RPMI7951 (cell line): ENCODE data around the gene DENND2A. TPM values are rescaled to one million over a fixed set of nuclear protein-coding genes. Genes with fewer than 3 reads are reported as not detected.
"Not testable (repeated sequence)": the region's sequence is repeated elsewhere in the genome, so short reads cannot be mapped to it uniquely, and the experiment has no call there.

Experiments
- DNase-seq: peaks from one replicate; pipeline ENCODE4 v3.0.0-alpha.2; 2012; ENCODE audit warnings: low read depth
- total RNA-seq: library from RNA; depleted of rRNA; stranded (reverse); fragments of >200 nt; shearing (Covaris generic); gene quantifications from 2 replicates; pipeline ENCODE4 v1.2.3, GENCODE V29; 2014

The DENND2A gene
- total RNA-seq, 1 experiment from 2014 or later = 29.6 TPM

GRCh38 chr7:140673063-140673773 is 32.6 kb upstream of the DENND2A start:
- peak; percentile 41 for DNase-seq

- no peak for DNase-seq
These were observed 31.9 kb upstream of the DENND2A start, which contains the start of gene ADCK2 for GRCh38 chr7:140672382-140673062. Gene ADCK2 (plus strand): TSS chr7:140672945. CDS start chr7:140673331, 386 bp downstream.

GRCh38 chr7:140671966-140672365 is 31.4 kb upstream of the DENND2A start:
- DNase-seq = no peak

- no peak for DNase-seq
These were observed 29.8 kb upstream of the DENND2A start for GRCh38 chr7:140670343-140670935.

GRCh38 chr7:140669862-140670261 is 29.2 kb upstream of the DENND2A start:
- not testable (repeated sequence) for DNase-seq

- DNase-seq = no peak
These were observed 28.7 kb upstream of the DENND2A start for GRCh38 chr7:140669352-140669751.

- no peak for DNase-seq
These were observed 28.0 kb upstream of the DENND2A start for GRCh38 chr7:140668641-140669040.

GRCh38 chr7:140667476-140667875 is 26.9 kb upstream of the DENND2A start:
- no peak for DNase-seq

- DNase-seq = not testable (repeated sequence)
These were observed 22.3 kb upstream of the DENND2A start for GRCh38 chr7:140662938-140663337.

- peak; percentile 40 for DNase-seq
These were observed 20.5 kb upstream of the DENND2A start for GRCh38 chr7:140661124-140661523.

- DNase-seq = no peak
These were observed 19.2 kb upstream of the DENND2A start for GRCh38 chr7:140659856-140660255.

GRCh38 chr7:140657891-140658290 is 17.3 kb upstream of the DENND2A start:
- DNase-seq = no peak

GRCh38 chr7:140656548-140657515 is 16.2 kb upstream of the DENND2A start:
- DNase-seq = peak; percentile 78

GRCh38 chr7:140655511-140656408 is 15.1 kb upstream of the DENND2A start:
- no peak for DNase-seq

GRCh38 chr7:140654661-140655060 is 14.0 kb upstream of the DENND2A start:
- no peak for DNase-seq

- no peak for DNase-seq
These were observed 13.4 kb upstream of the DENND2A start for GRCh38 chr7:140654109-140654387.

- peak; percentile 85 for DNase-seq
These were observed 12.9 kb upstream of the DENND2A start for GRCh38 chr7:140653319-140654108.

GRCh38 chr7:140650367-140650766 is 9.8 kb upstream of the DENND2A start:
- DNase-seq = peak; percentile 35

GRCh38 chr7:140649556-140650205 is 9.1 kb upstream of the DENND2A start:
- DNase-seq = peak; percentile 68
